ENCODE results near the gene ANOS1. TPM values are rescaled to one million over a fixed set of nuclear protein-coding genes. Genes with fewer than 3 reads are reported as not detected.

The ANOS1 gene
- total and polyA plus RNA-seq, 2 of the 8 experiments (the other 6 are each of a cell fraction or from before 2014, with no cell fraction given), result 34.4 to 59.0 TPM

GRCh38 chrX:8657883-8658282, 74.1 kb downstream of the ANOS1 start:
- Histone ChIP-seq H3K4ac (replicated peaks; ENCODE audit: insufficient read length, low read depth, low read length) (no peak overlapping the region), H4K20me1 (replicated peaks in 1 of 2; ENCODE audit: control insufficient read depth in 1 of 2, insufficient read depth in 2 of 2, low read length in 2 of 2) (no peaks in the 10 kb centered on the region), H2AK5ac (ENCODE audit: low read depth, low read length) (no peak overlapping the region), H3K27ac (ENCODE audit: low read depth, low read length) (no peak overlapping the region), H3K14ac (ENCODE audit: insufficient read length) (no peak overlapping the region), H3K9ac (replicated peaks in 1 of 4; ENCODE audit: extremely low read depth in 1 of 4, low read depth in 3 of 4, low read length in 3 of 4) (no peak overlapping the region), H4K8ac (ENCODE audit: extremely low read depth, insufficient read depth, low read length) (no peak overlapping the region), H2BK120ac (replicated peaks; ENCODE audit: low read depth, low read length) (no peak overlapping the region), H3K36me3 (ENCODE audit: control insufficient read depth in 2 of 4, insufficient read depth in 4 of 4, low read length in 3 of 4) (peaks cover 0 to 2% (median 0%) of the 10 kb centered on the region in 4 experiments; a peak in 2 of 8 replicates), H3K4me1 (replicated peaks in 1 of 4; ENCODE audit: control insufficient read depth in 3 of 4, insufficient read depth in 4 of 4, low read length in 3 of 4) (no peaks in the 10 kb centered on the region), H3K9me3 (ENCODE audit: insufficient read depth in 2 of 2, low read depth in 1 of 2, low read length in 1 of 2) (peaks cover 0 to 3% of the 10 kb centered on the region in 2 experiments; a peak in 1 of 4 replicates), H3K23me2 (ENCODE audit: low read depth, low read length) (no peaks in the 10 kb centered on the region), H3K27me3 (replicated peaks in 1 of 4; ENCODE audit: control insufficient read depth in 3 of 4, extremely low read depth in 1 of 4, insufficient read depth in 3 of 4, low read length in 3 of 4) (no peaks in the 10 kb centered on the region), H2BK12ac (ENCODE audit: low read depth, low read length) (no peak overlapping the region), H3K79me2 (ENCODE audit: control insufficient read depth in 1 of 2, insufficient read depth in 2 of 2, low read length in 2 of 2) (peaks cover 0 to 23% of the 10 kb centered on the region in 2 experiments; a peak in 2 of 4 replicates), H3K4me3 (ENCODE audit: extremely low read depth in 1 of 4, insufficient read depth in 2 of 4, low read depth in 3 of 4, low read length in 4 of 4) (no peak overlapping the region), H3K23ac (ENCODE audit: insufficient read length) (no peak overlapping the region), H3K4me2 (ENCODE audit: insufficient read depth in 1 of 2, low read depth in 2 of 2, low read length in 2 of 2) (no peak overlapping the region), H4K5ac (ENCODE audit: insufficient read length, low read depth, low read length) (no peak overlapping the region), H3K18ac (ENCODE audit: extremely low read depth, low read length) (no peak overlapping the region), H3K79me1 (ENCODE audit: low read depth, low read length) (no peaks in the 10 kb centered on the region; the same call in 1 of the 2 replicates), H3K56ac (replicated peaks; ENCODE audit: insufficient read length, low read depth, low read length) (no peak overlapping the region), H2BK5ac (ENCODE audit: low read depth, low read length) (no peak overlapping the region), H4K91ac (replicated peaks; ENCODE audit: insufficient read length, low read length) (no peak overlapping the region), H2BK15ac (ENCODE audit: low read length) (no peak overlapping the region), H2AFZ (ENCODE audit: low read length) (no peak overlapping the region), H2BK20ac (ENCODE audit: low read length) (no peak overlapping the region)
- ChIA-PET POLR2A (ENCODE audit: partially characterized antibody) (no interaction called here), CTCF (ENCODE audit: partially characterized antibody) (no interaction called here)
- FAIRE-seq (no peak), DNase-seq (ENCODE audit: low read depth in 1 of 2, low spot score in 2 of 2) (no peak)
- TF ChIP-seq SP4 (IDR thresholded peaks at IDR 0.05; ENCODE audit: low read length) (no peak), CTBP2 (IDR thresholded peaks at IDR 0.05; ENCODE audit: borderline replicate concordance, insufficient read depth, insufficient read length, low read length) (no peak), EZH2 (IDR thresholded peaks at IDR 0.05; ENCODE audit: low read depth, low read length, severe bottlenecking) (no peak), SIRT6 (IDR thresholded peaks at IDR 0.05; ENCODE audit: low read length) (no peak)
- WGBS, 2 experiments (ENCODE audit: extremely low coverage in 1 of 2, insufficient coverage in 1 of 2, insufficient read length in 1 of 2, insufficient replicate concordance in 2 of 2, low coverage in 1 of 2, low lambda C conversion rate in 2 of 2, missing lambda C conversion rate in 1 of 2), result 94% methylated on average over 2 of the region's 2 CpGs; no CpG with 5 or more reads in 1 of the 2 experiments
